HEK293 (cell line): ENCODE data around the gene RBMS3.

ENCODE experiments used
- CTCF ChIP-seq: fragments of 450-650 bp; formaldehyde crosslinking; IDR thresholded peaks from 2 replicates; pipeline ENCODE4 v1.5.1; 2016; ENCODE audit warnings: missing biosample characterization, missing genetic modification characterization
- GLIS2 ChIP-seq: fragments of 450-650 bp; formaldehyde crosslinking; IDR thresholded peaks from 2 replicates; pipeline ENCODE4 v1.5.1; 2016; ENCODE audit warnings: missing biosample characterization, missing genetic modification characterization
- PBX3 ChIP-seq: sonication (generic); formaldehyde crosslinking; IDR thresholded peaks from 2 replicates; pipeline ENCODE4 v1.8.1; 2022; ENCODE audit warnings: mild to moderate bottlenecking, moderate library complexity, missing genetic modification reagents
- RBAK ChIP-seq: fragments of 450-650 bp; formaldehyde crosslinking; IDR thresholded peaks from 2 replicates; pipeline ENCODE4 v1.5.1; 2016; ENCODE audit warnings: missing biosample characterization, missing genetic modification characterization
- YY1 ChIP-seq: fragments of 450-650 bp; formaldehyde crosslinking; IDR thresholded peaks from 2 replicates; pipeline ENCODE4 v1.5.1; 2018; ENCODE audit warnings: missing biosample characterization, missing genetic modification characterization
- ZNF202 ChIP-seq: fragments of 450-650 bp; formaldehyde crosslinking; IDR thresholded peaks from 2 replicates; pipeline ENCODE4 v1.5.1; 2016; ENCODE audit warnings: missing biosample characterization, missing genetic modification characterization, borderline replicate concordance
- ZNF558 ChIP-seq: fragments of 450-650 bp; formaldehyde crosslinking; IDR thresholded peaks from 2 replicates; pipeline ENCODE4 v1.5.1; 2016; ENCODE audit warnings: missing biosample characterization, missing genetic modification characterization
- ZNF747 ChIP-seq: fragments of 450-650 bp; formaldehyde crosslinking; IDR thresholded peaks from 2 replicates; pipeline ENCODE4 v1.5.1; 2016; ENCODE audit warnings: missing biosample characterization, missing genetic modification characterization
- TF ChIP-seq, protein P1 (sequence below): fragments of 450-650 bp; formaldehyde crosslinking; IDR thresholded peaks from 2 replicates; pipeline ENCODE4 v1.5.1; 2017; ENCODE audit warnings: missing biosample characterization, missing genetic modification characterization

DNA sequence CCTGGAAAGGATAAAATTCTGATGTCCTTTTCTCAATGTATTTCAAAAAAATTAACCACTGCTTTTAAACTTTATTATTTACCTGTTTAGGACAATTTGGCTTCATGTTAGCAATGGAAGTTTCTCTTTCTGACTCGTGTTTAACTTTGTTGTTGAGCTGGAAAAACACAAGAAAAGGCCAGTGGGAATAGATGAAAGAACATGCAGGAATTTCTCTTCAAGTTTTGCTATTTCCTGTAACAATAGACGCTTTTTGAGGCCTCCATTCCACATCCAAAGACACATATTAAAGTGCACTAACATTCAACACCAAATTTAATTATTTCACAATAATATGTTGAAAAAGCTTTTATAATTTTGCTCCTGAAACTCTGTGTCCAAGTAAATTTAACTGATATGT, 9.7 kb downstream of the RBMS3 start:
- TF ChIP-seq ZNF747 (tag by site-specific recombination) (no peak), GLIS2 (no peak), CTCF (tag by site-specific recombination) (no peak), ZNF558 (tag by site-specific recombination) (no peak), ZNF202 (tag by site-specific recombination) (no peak), RBAK (no peak), YY1 (no peak), PBX3 (CRISPR knock-in tag) (no peak)
- TF ChIP-seq, protein P1, sequence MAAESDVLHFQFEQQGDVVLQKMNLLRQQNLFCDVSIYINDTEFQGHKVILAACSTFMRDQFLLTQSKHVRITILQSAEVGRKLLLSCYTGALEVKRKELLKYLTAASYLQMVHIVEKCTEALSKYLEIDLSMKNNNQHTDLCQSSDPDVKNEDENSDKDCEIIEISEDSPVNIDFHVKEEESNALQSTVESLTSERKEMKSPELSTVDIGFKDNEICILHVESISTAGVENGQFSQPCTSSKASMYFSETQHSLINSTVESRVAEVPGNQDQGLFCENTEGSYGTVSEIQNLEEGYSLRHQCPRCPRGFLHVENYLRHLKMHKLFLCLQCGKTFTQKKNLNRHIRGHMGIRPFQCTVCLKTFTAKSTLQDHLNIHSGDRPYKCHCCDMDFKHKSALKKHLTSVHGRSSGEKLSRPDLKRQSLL (tag by site-specific recombination), result no peak
